GM18499 (cell line): ENCODE data around the gene GFRA1.

ENCODE experiments used
- ATAC-seq: cut with Tn5 transposase; IDR thresholded peaks from one replicate; pipeline ENCODE4 v1.9.1; 2021; ENCODE audit warnings: moderate number of reproducible peaks; ENCODE audit not compliant: insufficient read depth, unreplicated experiment

Gene GFRA1

DNA sequence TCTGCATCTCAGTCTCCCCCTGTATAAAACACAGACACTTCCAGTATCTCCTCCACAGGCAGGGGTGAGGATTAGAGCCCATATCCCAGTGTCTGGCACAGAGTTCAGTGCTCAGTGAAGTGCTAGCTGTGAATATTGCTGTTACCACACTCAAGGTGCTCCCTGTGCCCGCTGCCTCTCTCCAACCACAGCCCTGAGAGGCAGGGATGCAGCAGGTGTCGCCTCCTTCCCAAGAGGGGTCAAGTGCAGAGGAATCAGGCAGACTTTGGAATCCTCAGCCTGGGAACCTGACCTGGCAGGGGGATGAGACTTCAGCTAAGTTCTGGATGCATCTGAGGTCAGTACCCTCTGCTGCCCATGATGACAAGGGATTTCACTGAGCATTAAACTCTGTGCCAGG lies 163.1 kb downstream of the GFRA1 start:
- ATAC-seq = no peak

DNA sequence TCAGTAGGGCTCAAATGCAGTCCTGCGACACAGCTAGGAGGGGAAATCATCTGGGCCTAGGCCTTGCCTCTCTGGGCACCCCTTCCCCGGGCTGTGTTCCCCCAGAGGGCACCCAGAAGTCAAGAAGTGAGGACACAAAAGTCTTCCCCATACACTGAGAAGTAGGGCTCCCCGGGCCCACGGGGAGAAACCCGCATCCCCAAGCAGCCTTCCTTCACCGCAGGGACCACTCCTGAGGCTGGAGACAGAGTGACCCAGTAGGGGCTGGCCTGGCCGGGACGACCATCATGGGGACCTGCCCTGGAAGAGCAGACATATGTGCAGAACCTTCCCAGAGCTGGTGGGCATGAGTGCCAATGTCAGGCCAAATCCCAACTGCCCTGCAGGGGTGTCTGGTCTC lies 163.5 kb downstream of the GFRA1 start:
- ATAC-seq = no peak

DNA sequence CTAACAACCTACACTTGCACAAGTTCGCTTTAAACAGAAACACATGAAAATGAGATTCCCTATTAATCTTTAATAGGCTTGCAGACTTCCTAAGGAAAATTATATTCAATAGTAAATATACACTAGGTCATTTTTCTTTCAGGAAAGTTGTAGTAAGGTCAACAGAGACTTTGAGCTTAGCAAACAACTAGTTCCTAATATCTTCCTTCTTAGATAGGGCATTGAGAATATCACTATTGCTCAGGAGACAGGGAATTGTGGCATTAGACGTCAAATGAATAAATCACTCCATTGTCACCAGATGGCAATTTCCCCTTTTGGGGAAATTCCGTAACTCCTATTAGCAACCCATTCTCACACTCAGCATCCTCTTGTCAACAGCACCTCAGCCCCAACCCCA lies 164.9 kb downstream of the GFRA1 start:
- no peak for ATAC-seq

DNA sequence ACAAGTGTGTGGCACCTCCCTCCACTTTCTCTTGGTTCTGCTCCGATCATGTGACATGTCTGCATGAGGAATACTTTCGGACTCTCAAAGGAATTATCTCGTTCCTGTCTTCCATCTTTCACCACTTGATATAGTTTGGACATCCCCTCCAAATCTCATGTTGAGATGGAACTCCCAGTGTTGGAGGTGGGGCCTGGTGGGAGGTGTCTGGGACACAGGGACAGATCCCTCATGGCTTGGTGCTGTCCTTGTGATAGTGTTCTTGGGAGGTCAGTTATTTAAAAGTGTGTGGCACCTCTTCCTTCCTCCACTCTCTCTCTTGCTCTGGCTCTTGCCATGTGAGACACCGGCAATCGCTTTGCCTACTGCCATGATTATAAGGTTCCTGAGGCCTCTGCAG lies 166.4 kb downstream of the GFRA1 start:
- ATAC-seq = no peak

DNA sequence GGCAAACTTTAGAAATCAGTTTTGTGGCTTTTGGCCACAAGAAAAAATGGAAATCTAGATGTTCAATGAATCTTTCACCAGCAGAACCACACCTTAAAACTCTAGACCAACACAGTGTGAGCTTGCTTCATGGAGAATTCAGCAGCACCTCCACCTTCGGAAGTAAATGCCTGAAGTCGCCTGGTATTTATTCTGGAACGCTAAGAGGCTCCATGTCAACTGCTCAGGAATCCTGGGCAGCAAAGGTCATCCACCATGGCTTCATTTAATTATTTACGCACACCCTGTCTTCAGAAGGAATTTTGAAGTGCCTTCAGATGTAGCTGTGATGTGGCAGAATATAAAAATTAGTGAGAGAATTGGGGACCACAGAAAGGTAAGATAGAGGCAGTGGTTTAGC lies 167.7 kb downstream of the GFRA1 start:
- no peak for ATAC-seq

DNA sequence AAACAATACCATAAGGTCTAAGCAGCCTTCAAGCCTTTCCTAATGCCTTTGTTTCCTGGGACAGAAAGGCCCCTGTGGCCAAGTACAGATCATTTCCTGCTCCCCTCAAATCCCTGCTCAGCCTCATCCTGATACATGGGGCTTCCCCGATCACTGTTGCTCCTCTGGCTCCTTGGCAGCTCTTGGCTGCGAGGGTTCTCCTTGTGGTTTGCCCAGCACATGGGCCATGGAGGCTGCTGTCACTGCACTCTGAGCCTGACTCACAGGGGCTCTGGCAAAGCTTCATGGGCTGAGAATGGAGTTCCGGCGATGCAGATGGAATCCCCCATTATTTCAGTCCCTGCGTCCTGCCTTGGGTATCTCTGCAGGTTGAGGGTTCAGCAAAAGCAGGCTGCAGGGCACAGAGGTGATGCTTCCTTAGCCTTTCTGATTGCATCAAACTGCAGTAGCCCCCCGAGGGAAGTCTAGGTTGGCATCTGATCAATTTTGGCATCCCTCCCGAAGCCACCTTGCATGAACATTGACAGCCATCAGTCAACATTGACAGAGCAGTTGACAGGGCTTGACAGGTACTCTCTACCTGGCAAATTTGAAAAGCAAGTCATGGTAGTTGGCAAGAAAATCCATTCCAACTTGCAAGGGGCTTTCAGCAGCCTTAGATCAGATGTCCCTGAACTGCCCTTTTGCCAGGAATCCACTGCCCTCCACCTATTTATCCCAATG lies 168.6 kb downstream of the GFRA1 start:
- no peak for ATAC-seq

DNA sequence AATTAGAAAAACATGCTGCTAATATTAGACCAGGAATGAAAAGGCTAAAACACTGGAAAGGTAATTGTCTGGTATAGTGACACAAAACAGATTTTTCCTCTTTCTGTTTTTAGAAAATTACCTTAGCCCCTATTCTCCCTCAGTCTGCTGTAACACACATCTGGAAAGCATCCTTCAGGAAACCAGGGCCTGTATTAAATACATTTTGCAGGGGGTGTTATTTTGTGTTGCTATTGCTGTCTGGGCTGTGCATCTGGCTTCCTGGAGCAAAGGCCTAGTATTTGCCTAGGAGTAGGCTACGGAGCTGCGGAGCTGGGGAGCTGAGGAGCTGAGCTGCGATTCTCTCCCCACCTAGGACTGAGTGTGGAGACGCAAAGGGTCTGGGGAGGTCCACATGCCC lies 169.3 kb downstream of the GFRA1 start:
- no peak for ATAC-seq

DNA sequence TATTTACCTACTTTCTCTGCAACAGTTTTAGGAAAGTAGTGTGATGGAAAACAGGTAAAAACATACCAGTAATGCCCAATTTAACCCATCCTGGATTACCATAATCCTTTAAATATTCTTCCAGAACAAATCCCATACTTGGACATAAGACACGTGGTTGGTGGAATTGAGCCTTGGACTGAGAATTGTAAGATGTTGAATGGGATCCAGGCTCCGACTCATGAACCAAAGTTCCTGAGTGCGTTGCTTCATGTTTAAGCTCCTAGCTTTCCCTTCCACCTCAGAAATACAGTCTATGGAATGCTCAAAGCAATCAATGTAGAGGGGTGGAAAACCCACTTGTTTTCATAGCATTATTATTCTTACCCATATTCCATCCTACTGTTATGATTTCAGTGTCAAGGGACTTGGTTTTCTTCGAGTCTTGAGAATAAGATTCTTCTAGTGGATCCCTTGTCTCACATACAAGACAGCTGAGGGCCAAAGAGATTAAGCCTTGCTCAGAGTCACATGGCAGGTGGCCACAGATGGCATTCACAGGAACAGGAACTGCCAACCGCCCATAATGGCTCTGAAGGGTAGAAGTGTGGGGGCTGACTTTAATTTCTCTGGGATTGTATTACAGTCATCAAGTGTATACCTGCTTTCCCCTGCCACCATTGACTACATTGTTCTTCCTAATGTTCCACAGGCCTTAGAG lies 171.2 kb downstream of the GFRA1 start:
- ATAC-seq = no peak

DNA sequence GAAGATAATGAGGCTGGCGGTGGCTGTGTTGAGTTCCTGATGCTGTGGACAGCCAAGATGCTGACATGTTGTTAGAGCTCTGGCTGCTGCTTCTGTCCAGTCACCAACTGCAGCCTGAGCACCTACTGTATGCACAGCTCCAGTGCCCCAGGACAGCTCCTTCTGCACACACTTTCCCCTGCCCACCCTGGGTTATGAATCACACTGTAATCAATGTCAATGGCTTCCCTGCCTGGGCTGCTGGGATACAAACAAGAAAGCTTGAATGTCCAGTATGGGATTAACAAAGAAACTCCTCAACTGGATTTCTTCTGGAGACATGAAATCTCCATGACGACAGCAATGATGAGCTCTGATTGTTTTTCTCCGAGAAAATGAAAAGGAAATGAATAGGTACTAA lies 172.0 kb downstream of the GFRA1 start:
- no peak for ATAC-seq

DNA sequence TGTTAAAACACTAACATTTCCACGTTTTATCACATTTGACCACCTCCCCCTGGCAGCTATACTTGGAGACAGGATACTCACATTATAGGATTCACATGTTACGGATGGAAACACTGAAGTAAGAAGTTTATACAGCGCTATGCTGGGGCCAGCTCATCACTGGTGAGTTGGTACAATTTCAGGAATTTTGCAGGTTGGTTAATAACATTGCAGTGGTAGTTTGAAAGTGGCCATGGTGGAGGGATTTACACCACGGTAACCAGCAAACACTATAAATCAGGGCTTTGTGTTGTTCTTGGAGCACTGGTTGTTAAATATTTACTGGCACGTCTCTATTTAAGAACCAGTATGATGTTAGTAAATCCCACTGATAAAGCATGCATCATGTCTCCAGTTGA lies 174.0 kb downstream of the GFRA1 start:
- no peak for ATAC-seq

DNA sequence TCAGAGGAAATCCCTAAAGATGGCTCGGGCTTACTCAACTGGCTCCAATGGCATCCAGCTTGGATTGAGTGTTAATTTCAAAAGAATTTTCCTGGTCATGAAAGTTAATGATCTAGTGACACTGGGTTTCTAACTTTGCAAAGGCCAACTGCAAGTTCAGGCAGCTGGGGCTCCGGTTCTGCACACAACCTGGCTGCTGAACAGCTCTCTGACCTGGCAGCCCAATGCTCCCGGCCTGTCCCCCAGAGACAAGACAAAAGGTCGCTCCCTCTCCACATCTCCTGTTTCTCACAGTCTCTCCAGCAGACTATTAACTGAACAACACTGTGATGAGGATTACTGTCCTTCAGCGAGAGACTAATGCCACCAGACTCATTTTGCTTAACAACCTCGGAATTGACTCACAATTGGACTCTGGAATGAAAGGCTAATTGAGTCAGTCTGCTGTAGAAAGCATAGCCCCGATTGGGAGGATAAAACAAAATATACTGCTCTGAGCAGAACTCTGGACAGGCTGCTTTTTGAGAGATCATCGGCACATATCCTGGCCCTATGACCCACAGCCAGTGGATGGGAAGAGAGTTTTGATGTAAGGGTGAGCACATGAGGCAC lies 174.5 kb downstream of the GFRA1 start:
- no peak for ATAC-seq

DNA sequence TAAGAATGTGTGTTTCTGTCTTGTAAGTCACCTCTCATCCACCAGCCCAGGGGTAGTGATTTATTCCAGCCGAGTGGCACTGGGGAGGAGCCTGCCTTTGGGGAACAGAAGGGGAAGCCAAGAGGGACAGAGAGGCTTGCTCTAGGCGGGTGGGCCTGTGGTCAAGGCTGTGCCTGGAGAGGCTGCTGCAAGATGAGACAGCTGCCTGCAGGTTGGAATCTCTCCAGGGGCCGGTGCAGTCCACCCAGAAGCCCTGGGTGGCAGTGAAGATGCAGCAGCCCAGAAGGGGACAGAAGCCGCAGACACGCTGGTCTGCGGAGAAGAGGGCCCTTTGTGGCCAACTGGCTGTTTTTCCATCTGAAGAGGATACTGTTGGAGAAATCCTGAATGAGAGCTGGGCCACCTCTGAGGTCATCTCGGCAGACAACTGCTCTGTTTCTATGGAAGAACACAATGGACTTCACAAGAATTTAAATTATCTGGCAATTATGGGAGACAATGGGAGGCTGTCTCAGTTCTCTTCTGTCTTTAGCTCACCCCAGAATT lies 175.7 kb downstream of the GFRA1 start:
- no peak for ATAC-seq

DNA sequence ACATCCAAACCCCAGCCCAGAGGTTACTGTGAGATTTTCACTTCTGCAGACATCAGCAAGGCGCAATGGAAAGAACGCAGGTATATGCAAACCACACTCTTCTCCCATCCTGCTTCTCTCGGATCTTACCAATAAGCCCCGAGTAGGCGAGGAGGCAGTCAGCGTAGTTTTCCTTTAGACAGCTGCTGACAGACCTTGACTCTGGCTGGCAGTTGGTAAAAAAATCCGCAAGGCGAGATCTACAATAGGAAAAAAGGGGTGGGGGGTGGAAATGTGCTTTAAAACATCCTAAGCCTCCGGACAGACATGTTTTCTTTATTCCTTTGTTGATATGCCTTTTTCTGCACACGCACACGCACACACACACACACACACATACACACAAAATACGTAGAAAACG lies 176.5 kb downstream of the GFRA1 start:
- ATAC-seq = no peak

DNA sequence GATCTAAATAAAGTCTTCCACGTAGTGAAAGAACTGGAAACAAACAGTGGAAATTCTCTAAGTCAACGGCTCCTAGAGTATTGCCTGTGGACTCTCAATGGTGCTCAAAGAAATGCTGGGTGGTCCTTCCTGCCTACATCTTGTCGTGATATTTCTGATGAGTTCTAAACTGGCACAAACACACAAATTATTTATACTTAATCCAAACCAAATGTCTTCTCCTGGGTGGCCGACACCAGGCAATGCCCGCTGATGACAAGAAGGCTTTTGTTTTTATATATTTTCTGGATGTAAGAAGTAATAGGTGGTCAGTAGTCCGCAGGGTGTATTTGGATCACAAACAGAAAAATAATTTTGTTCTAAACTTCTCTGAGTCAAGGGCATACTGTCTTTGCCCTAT lies 178.7 kb downstream of the GFRA1 start:
- ATAC-seq = no peak

DNA sequence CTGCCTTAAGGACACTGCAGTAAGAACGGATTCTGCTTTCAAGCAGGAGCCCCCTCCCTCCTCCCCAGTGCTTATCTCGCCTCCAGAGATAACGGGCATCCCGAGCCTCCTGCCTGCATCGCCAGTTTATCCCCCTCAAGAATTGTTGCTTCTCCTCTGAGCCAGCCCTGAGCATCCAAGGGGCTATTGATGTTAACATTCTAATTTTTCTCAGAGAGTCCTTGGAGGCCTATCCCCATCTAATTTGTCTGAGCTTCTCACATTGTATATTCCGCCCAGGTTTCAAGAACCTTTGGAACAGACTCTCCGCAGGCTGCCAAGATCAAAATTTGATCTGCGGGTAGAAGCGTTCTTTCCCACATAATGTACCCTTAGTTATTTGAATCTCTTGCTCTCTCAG lies 180.0 kb downstream of the GFRA1 start:
- no peak for ATAC-seq

DNA sequence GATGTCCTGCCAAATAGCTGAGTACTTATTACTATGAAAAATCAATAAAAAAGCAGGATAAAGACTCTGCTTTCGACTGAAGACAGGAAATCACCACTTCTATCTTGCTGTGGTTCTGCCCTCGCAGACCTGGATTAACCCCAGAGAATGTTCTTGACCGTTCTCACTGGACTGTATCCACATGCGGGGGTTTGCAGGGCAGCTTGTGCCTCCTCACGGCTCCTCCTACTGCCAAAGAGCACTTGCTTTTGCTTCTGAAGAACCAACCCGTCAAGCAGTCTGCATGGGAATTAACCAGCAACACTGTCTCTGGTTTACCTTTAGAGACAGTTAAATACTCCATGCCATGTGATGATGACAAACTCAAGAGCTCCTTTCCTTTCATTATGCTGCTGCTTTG lies 184.0 kb downstream of the GFRA1 start:
- no peak for ATAC-seq

DNA sequence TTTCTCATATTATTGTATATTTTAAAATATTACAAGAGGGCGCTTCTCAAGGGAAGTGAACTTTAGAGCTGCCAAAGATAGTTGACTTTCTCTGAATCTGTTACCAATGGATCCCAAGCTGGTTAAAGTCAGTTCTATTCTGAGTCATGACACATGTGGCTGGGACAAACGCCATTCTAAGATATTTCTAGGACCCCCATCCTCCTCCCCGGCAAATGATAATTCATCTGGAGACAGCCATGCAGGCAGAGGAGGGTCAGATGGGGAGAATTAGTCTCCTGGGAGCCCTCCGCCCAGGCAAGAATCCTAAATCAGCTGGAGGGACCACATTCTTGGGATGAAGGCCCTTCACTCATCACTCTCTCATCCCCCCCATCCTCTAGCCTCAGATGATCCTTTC lies 187.7 kb downstream of the GFRA1 start:
- no peak for ATAC-seq

DNA sequence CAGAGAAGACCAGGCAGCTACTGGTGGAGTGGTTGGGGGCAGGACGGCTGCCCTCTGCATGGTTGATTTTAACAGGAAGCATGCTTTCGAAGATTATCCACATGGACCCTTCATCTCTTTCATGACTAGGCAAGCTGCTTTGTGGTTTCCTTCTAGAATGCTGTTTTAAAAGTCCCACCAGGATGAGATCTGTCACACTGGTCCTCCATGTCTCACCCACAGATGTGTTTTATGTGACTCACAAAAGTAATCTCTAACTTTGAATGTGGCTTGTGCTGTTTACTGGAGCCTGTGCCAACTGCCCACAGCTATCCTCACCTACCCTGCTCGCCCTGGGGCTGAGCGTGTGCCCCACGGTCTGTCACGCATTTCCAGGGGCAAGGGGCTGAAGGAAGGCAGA lies 188.8 kb downstream of the GFRA1 start:
- no peak for ATAC-seq

DNA sequence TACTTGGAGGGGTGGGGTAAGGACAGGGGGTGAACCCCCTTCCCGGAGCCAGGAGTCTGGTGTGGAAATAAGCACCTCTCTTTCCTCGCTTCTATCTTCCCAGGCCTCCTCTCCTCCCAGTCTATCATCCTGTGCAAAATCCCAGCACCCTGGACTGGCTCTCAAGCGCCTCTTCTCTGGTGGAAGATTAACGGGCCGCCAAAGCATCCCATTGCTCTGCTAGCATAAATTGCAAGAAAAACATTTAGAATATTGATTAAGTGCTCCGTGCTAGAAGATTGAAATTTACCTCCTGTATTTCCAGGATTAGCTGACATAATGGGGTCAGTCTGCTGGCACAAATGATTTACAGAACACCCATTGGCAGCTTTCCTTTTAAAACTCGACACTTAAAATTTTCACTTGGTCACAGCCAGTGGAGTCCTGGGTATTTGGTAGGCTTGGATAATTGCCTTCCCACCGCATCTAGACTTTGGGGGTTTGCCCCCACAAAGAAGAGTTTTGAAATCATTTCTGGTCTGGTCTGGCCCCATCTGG lies 189.7 kb downstream of the GFRA1 start:
- no peak for ATAC-seq

DNA sequence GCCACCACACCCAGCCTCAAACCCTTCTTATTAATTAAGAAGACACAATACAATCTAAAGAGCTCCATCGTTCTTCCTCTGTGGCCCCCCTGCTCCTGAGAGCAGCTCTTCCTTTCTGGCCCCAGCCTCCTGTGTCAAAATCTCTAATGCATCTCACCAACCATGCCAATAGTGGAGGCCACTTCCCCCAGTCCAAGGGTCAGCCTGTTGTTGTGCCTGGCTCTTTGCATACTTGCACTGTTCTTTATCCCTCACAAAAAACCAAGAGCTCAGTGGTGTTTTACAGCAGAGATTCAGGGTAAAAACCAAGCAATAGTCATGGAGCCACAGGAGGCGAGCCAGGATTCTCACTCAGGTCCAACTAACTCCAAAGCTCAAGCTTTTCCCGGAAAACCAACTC lies 190.2 kb downstream of the GFRA1 start:
- no peak for ATAC-seq

DNA sequence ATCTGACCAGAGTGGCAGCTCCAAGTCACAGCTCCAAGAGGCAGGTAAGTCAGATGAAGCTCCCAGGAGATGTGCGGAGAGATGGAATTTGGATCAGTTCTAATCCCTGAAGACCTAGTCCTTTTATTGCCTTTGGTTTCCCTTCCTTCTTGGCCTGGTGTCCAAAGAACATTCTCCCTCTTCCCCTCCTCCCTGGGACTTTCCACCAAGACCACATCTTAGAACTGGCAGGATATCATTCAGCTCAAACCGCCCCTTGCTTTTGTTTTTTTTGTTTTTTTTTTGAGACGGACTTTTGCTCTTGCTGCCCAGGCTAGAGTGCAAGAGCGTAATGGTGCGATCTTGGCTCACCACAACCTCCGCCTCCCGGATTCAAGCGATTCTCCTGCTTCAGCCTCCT lies 190.8 kb downstream of the GFRA1 start:
- ATAC-seq = no peak
